GM12878 (cell line): ENCODE measurements around the gene GFI1.

Source experiments
- CEBPB ChIP-seq, 2 experiments: fragments of 150-350 bp in 1 of 2; IDR thresholded peaks; 2 replicates each; pipeline ENCODE4 v1.6.1; 2012 to 2014; ENCODE audit warnings: low read depth in 2 of 2, low read length in 2 of 2, borderline replicate concordance in 1 of 2, inconsistent platforms in 1 of 2
- CTCF ChIP-seq, 3 experiments: IDR thresholded peaks in 2 of 3; conservative IDR thresholded peaks in 1 of 3; 2 replicates each; pipeline ENCODE4 v1.5.1; 2011; ENCODE audit warnings: low read depth in 3 of 3, low read length in 3 of 3, mild to moderate bottlenecking in 3 of 3, control low read depth in 2 of 3, moderate library complexity in 2 of 3, inconsistent platforms in 1 of 3, mixed read lengths in 1 of 3; ENCODE audit not compliant: control insufficient read depth in 2 of 3, insufficient read depth in 1 of 3; ENCODE audit errors: extremely low read depth in 1 of 3
- E2F8 ChIP-seq: fragments of 450-650 bp; IDR thresholded peaks from 2 replicates; pipeline ENCODE4 v1.6.1; 2018; ENCODE audit warnings: mild to moderate bottlenecking, low read depth, moderate library complexity; ENCODE audit not compliant: partially characterized antibody
- FOXM1 ChIP-seq: IDR thresholded peaks from 2 replicates; pipeline ENCODE4 v1.6.1; 2012; ENCODE audit warnings: low read depth, mild to moderate bottlenecking, inconsistent platforms, low read length, moderate library complexity
- NFYB ChIP-seq: IDR thresholded peaks from 2 replicates; pipeline ENCODE4 v1.6.1; 2011; ENCODE audit warnings: low read depth, mild to moderate bottlenecking, low read length, improper control_type of control experiment, moderate library complexity; ENCODE audit not compliant: insufficient read depth
- NR2C1 ChIP-seq: fragments of 450-650 bp; IDR thresholded peaks from 2 replicates; pipeline ENCODE4 v1.6.1; 2017; ENCODE audit warnings: antibody characterized with exemption, mild to moderate bottlenecking, moderate library complexity
- NR2C2 ChIP-seq: IDR thresholded peaks from 2 replicates; pipeline ENCODE4 v1.6.1; 2011; ENCODE audit warnings: borderline replicate concordance, low read depth; ENCODE audit not compliant: control insufficient read depth, insufficient read length
- POLR2A ChIP-seq: IDR thresholded peaks from 2 replicates; pipeline ENCODE4 v1.6.1; 2011; ENCODE audit warnings: low read depth, mild to moderate bottlenecking, low read length
- SIN3A ChIP-seq: IDR thresholded peaks from 2 replicates; pipeline ENCODE4 v1.6.1; 2012; ENCODE audit warnings: low read depth, low read length, improper control_type of control experiment
- TARDBP ChIP-seq: IDR thresholded peaks from 2 replicates; pipeline ENCODE4 v1.6.1; 2016; ENCODE audit warnings: borderline replicate concordance
- ZBTB11 ChIP-seq: fragments of 450-650 bp; formaldehyde crosslinking; IDR thresholded peaks from 2 replicates; pipeline ENCODE4 v1.5.0; 2022; ENCODE audit warnings: mild to moderate bottlenecking, missing genetic modification characterization
- ZBTB40 ChIP-seq: fragments of 450-650 bp; IDR thresholded peaks from 2 replicates; pipeline ENCODE4 v1.6.1; 2016; ENCODE audit warnings: mild to moderate bottlenecking, moderate library complexity, borderline replicate concordance
- TF ChIP-seq, protein P1 (sequence below): IDR thresholded peaks from 2 replicates; pipeline ENCODE4 v1.6.1; 2012; ENCODE audit warnings: low read length, inconsistent platforms

GRCh38 chr1:92516574-92516973, 29.8 kb upstream of the GFI1 start:
- no peak for TF ChIP-seq ZBTB11 (CRISPR knock-in tag)
- no peak for TF ChIP-seq TARDBP
- TF ChIP-seq, protein P1, sequence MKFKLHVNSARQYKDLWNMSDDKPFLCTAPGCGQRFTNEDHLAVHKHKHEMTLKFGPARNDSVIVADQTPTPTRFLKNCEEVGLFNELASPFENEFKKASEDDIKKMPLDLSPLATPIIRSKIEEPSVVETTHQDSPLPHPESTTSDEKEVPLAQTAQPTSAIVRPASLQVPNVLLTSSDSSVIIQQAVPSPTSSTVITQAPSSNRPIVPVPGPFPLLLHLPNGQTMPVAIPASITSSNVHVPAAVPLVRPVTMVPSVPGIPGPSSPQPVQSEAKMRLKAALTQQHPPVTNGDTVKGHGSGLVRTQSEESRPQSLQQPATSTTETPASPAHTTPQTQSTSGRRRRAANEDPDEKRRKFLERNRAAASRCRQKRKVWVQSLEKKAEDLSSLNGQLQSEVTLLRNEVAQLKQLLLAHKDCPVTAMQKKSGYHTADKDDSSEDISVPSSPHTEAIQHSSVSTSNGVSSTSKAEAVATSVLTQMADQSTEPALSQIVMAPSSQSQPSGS, result no peak
- TF ChIP-seq SIN3A, result no peak
- no peak for TF ChIP-seq CTCF (IDR thresholded peaks at IDR 0.05 in 2 of 3, conservative IDR thresholded peaks at IDR 0.05 in 1 of 3; ENCODE audit: control insufficient read depth in 2 of 3, extremely low read depth in 1 of 3, insufficient read depth in 1 of 3, low read depth in 3 of 3, low read length in 3 of 3)
- no peak for TF ChIP-seq ZBTB40
- no peak for TF ChIP-seq POLR2A
- TF ChIP-seq NR2C1, result no peak
- TF ChIP-seq FOXM1, result no peak
- no peak for TF ChIP-seq NFYB
- no peak for TF ChIP-seq CEBPB (IDR thresholded peaks at IDR 0.05; ENCODE audit: borderline replicate concordance in 1 of 2, low read depth in 2 of 2, low read length in 2 of 2)
- TF ChIP-seq E2F8, result no peak
- no peak for TF ChIP-seq NR2C2
